CD4-positive, alpha-beta T cell treated with Interleukin-15 for 1 hour (primary cell): ENCODE measurements around the gene MUC2.
A peak's percentile ranks its signal among the peaks of the same experiment; 100 is the strongest.

ENCODE experiments used
- DNase-seq: peaks from one replicate; pipeline ENCODE4 v3.0.0-alpha.2; 2020

MUC2 gene

DNA sequence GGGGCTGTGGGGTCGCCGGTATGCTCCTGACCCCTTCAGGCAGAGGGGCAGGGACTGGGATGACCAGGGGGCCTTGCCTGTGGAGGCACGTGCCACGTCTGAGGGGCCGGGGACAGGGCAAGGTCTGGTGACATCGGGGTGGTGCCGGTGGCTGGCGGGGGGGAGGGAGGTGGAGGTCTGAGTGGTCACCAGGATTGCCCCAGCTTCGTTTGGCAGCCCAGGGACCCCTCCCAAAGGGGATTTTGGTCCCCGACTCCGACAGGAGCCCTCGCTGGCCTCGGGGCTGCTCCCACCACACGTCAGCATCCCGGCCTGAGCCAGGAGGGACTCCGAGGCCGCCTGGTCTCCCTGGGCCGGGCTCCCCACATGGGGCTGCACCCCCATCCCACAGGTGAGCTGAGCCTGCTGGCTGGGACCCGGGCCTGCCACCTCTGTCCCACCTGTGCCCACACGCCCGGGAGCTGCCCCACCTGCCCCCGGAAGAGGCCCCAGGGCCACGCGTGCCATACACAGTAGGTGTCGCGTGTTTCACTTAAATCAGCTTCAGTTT, 37.1 kb upstream of the MUC2 start:
- no peak for DNase-seq

- DNase-seq: no peak
These were observed 36.3 kb upstream of the MUC2 start for GRCh38 chr11:1038361-1038760.

GRCh38 chr11:1038921-1039320, 35.8 kb upstream of the MUC2 start:
- no peak for DNase-seq

DNA sequence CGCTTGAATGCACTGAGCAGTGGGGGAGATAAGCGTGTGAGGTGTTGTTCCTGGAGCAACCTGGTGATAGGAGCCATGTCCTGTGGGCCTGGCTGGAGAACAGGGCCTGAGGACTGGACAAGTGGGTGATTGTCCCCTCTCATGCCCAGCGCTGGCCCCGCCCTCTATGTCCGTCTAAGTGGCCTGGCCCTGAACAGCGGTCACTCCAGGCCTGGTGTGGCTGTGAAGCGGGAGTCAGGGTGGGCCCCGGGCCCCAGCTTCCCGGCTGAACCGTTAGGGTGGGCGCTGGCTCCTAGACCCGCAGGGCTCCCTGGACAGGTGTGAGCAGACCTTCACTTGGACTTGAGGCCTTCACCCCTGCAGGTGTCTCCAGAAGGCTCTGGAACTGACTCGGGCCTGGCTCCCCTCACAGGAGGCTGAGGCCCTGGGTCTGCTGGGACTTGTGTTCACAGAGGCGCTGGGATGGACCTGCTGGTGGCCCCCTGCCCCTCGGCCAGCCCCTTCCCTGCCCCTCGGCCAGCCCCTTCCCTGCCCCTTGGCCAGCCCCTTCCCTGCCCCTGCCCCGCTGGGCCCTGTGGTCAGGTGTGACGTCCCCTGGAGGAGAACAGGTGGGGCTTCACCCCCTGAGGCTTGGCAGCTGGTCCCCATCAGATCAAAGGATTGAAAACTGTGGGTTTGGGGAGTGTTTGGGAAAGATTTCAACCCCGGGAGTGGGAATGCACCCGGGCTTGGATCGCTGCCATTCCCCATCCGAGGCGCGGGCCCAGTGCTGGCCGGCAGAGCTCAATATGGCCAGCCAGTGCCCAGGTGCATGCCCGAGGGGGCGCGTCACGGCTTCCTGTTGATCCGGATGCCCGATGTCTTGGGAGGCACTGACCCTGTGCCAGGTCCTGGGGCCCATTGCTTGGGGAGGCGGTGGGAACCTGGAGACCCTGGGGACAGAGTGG, 34.9 kb upstream of the MUC2 start:
- no peak for DNase-seq

DNA sequence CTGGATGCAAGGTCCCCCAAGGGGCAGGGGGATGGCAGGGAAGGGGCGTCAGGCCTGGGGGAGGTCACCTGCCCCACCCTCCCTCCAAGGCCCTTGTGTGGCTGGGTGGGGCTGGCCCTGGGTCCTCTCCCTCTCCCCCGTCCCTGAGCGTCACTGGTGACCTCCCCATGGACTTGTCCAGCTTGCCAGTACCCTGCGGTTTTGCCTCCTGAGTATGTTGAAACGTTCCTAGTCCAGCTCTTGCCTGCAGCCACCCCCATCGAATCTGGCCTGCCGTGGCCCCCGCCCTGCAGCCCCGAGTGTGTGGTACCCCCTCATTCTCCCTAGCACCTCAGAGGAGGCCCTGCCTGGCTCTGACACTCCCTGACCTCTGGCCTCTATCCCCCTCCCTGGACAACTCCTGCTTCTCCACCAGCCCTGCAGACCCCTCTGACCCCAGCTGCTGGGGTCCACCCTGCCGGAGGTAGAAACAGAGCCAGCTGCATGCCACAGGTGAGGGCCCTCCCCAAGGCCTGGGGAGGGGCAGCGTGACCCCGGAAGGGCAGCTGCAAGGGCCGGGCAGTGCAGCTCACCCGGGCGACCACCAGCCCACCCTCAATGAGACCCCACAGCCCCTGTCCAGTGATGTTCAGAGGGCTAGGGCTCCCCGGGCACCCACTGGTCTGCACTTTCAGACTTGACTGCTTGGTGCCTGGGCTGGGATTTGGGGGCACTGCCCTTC, 34.1 kb upstream of the MUC2 start:
- DNase-seq: no peak

GRCh38 chr11:1041149-1041467, 33.6 kb upstream of the MUC2 start:
- DNase-seq: no peak

DNA sequence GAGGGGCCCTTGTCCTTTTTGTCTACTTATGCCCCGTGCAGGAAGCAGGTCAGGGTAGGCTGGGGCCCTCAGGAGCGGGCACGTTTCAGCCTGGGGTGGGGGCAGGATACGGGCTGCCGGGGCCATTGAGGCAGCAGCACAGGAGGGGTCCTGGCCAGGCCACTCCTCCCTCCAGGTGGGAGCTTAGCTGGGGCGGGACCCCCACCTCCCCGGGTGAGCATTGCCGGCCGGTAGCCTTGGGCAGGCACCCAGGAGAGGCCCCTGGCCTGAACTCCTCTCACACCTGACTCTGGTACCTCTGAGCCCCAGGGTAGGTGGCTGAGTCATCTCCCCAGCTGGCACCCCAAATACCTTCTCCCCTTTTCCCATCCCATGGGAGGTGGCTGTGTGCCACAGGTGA, 33.2 kb upstream of the MUC2 start:
- DNase-seq: no peak

DNA sequence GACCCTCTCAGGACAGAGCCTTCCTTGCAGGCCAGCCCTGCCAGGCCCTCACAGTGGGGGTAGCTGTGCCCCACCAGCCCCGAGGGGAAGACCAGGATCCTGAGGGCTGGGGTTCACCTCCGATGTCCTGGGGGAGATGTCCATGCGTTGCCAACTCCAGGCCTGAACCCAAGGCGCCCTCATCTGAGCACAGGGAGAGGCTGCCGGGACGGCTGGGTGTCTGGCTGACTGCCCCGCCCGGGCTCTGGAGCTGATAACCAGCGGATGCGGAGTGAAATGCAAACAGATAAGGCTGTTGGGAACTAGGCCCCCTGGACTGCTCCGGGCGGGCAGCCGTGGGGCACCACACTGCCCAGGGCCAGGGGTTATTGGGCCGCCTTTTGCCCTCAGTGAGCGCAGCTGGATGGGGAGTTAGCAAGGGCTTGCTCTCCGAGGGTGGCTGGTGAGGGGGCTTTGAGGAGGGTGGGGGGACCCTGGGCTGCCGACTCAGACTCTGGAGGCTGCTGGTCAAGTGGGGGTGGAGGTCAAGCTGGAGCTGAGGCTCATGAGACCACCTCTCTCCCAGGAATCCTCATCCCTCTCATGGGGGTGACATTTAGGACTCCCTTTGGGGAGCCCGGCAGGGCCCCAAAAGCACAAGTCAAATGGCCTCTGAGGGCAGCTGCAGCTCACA, 32.6 kb upstream of the MUC2 start:
- DNase-seq: no peak

DNA sequence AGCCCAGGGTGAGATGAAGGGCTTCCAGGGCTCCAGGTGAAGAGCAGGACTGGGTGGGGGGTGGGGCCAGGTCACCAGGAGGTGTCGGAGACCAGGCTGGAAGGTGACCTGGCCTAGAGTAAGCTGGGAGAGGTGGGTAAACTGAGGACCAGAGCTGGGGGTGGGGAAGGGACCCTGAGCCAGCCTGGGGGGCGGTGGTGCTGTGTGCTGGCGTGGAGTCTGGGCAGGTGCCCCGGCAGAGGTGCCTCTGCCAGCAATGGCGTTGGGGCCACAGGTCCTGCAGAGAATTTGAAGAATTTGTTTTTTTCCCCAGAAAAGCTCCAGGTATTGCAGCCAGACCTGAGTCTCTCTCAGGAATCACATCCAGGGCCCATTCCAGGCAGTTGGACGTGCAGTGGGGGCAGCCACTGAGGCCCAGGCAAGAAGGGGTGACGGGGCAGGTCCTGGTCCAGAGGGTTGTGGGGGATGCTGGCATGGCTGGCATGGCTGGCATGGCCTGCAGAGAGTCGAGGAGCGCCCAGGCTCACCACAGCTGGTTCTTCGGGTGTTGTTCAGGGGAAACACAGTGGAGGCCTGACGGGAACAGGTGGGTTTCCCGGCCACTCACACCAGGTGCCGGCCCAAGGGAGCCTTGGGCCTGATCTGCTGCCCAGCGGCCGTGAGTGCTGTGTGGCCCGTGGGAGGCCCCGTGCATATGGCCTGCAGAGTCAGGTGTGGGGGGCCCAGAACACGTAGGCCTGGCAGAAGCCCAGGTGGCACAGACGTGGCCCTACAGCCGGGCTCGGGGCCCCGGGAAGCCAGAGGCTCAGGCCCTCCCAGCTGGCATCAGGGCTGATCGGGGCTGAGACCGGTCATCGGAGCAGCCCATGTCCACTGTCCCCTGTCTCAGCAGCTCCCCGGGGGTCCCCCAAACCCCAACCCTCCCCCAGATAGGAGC, 31.8 kb upstream of the MUC2 start:
- no peak for DNase-seq

- DNase-seq: no peak
These were observed 31.0 kb upstream of the MUC2 start for GRCh38 chr11:1043563-1044096.

GRCh38 chr11:1044160-1044559, 30.5 kb upstream of the MUC2 start:
- no peak for DNase-seq

DNA sequence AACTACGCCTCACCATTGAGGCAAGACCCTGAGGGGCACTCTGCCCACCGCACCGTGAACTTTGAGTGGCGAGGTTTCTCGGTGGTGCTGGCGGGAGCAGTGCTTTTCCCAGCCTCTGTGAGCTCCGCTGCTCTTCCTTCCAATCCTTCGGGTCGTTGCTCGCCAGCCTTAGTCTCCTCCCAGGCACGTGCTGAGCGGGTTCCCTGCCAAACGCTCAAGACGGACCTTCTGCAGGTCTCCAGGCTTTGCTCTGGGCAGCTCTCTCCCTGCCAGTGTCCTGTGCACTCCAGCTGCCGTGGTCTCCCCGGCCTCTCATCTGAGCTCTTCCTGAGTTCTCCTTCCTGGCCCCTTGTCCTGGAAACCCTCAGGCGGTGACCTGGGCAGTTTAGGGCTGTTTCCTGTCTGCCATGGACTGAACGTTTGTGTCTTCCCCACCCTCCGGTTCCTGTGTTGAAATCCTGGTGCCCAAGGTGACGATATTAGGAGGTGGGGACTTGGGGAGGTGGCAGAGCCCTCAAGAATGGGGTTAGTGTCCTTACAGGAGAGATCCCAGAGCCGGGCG, 27.0 kb upstream of the MUC2 start:
- peak; percentile 16 for DNase-seq

DNA sequence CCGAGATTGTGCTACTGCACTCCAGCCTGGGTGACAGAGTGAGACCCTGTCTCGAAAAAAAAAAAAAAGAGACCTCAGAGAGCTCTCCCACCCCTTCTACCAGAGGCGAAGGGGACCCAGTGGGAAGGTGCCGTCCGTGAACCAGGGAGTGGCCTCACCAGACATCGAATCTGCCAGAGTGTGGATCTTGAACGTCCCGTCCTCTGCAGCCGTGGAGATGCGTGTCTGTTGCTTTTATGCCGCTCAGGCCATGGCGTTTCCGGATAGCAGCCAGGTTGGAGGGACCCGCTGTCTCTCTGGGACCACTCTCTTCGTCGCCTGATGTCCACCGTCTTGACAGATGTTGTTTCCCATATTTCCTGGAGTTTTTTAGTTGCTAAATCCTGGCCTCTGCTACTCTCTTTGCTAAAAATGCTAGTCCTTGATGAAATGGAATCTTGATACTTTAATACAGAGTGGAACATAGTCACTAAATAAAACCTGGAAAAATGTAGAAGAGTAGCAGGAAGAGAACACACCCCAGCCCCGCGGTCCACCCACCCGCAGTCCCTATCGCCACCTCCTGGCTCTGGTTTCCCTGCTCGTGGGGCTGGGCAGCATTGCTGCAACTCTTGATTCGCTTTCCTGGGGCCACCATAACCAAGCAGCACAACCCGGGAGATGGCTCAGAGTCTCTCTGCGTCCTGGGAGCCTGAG, 26.2 kb upstream of the MUC2 start:
- DNase-seq: no peak

- peak; percentile 8 for DNase-seq
These were observed 25.6 kb upstream of the MUC2 start for GRCh38 chr11:1049071-1049405.

- no peak for DNase-seq
These were observed 25.2 kb upstream of the MUC2 start for GRCh38 chr11:1049431-1049891.

GRCh38 chr11:1049911-1050580, 24.6 kb upstream of the MUC2 start:
- DNase-seq: peak; percentile 15

GRCh38 chr11:1050581-1051355, 23.9 kb upstream of the MUC2 start:
- DNase-seq: peak; percentile 67

GRCh38 chr11:1051356-1052132, 23.1 kb upstream of the MUC2 start:
- DNase-seq: peak; percentile 13
